HG02973 (cell line): ENCODE results near the gene AASDH.

Experiments used
- ATAC-seq: cut with Tn5 transposase; IDR thresholded peaks from one replicate; pipeline ENCODE4 v1.9.1; 2021; ENCODE audit warnings: moderate library complexity; ENCODE audit not compliant: unreplicated experiment

AASDH gene

GRCh38 chr4:56316011-56316650, 71.2 kb downstream of the AASDH start:
- no peak for ATAC-seq

GRCh38 chr4:56315543-56315942, 71.7 kb downstream of the AASDH start:
- no peak for ATAC-seq

GRCh38 chr4:56315041-56315440, 72.2 kb downstream of the AASDH start:
- no peak for ATAC-seq

GRCh38 chr4:56314207-56314915, 72.9 kb downstream of the AASDH start:
- no peak for ATAC-seq

GRCh38 chr4:56313132-56313531, 74.2 kb downstream of the AASDH start:
- no peak for ATAC-seq

GRCh38 chr4:56311299-56311975, 75.9 kb downstream of the AASDH start:
- ATAC-seq: no peak

- no peak for ATAC-seq
Measured at GRCh38 chr4:56310401-56311125, 76.7 kb downstream of the AASDH start.

- no peak for ATAC-seq
Measured at GRCh38 chr4:56308384-56308783, 78.9 kb downstream of the AASDH start.

- ATAC-seq: no peak
Measured at GRCh38 chr4:56307423-56307822, 79.9 kb downstream of the AASDH start.

GRCh38 chr4:56305390-56305789, 81.9 kb downstream of the AASDH start:
- ATAC-seq: no peak

- no peak for ATAC-seq
Measured at GRCh38 chr4:56303921-56304320, 83.4 kb downstream of the AASDH start.

GRCh38 chr4:56302760-56303159, 84.5 kb downstream of the AASDH start:
- ATAC-seq: no peak

GRCh38 chr4:56301997-56302496, 85.2 kb downstream of the AASDH start:
- no peak for ATAC-seq

- peak; percentile 88 for ATAC-seq
Measured at GRCh38 chr4:56301181-56301996, 85.9 kb downstream of the AASDH start.

GRCh38 chr4:56298236-56298635, 89.1 kb downstream of the AASDH start:
- ATAC-seq: no peak

- no peak for ATAC-seq
Measured at GRCh38 chr4:56297776-56298175, 89.5 kb downstream of the AASDH start.

GRCh38 chr4:56296526-56296925, 90.8 kb downstream of the AASDH start:
- ATAC-seq: no peak

GRCh38 chr4:56293121-56293520, 94.2 kb downstream of the AASDH start:
- ATAC-seq: no peak

GRCh38 chr4:56289934-56290333, 97.4 kb downstream of the AASDH start:
- no peak for ATAC-seq

- no peak for ATAC-seq
Measured at GRCh38 chr4:56288663-56289062, 98.6 kb downstream of the AASDH start.
